ENCODE data around the gene MLLT3.
"Not testable (repeated sequence)": the region's sequence is repeated elsewhere in the genome, so short reads cannot be mapped to it uniquely, and the experiment has no call there.

- TF ChIP-seq, protein P1, sequence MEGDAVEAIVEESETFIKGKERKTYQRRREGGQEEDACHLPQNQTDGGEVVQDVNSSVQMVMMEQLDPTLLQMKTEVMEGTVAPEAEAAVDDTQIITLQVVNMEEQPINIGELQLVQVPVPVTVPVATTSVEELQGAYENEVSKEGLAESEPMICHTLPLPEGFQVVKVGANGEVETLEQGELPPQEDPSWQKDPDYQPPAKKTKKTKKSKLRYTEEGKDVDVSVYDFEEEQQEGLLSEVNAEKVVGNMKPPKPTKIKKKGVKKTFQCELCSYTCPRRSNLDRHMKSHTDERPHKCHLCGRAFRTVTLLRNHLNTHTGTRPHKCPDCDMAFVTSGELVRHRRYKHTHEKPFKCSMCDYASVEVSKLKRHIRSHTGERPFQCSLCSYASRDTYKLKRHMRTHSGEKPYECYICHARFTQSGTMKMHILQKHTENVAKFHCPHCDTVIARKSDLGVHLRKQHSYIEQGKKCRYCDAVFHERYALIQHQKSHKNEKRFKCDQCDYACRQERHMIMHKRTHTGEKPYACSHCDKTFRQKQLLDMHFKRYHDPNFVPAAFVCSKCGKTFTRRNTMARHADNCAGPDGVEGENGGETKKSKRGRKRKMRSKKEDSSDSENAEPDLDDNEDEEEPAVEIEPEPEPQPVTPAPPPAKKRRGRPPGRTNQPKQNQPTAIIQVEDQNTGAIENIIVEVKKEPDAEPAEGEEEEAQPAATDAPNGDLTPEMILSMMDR (IDR thresholded peaks at IDR 0.05), result not testable (repeated sequence)
- not testable (repeated sequence) for TF ChIP-seq SMAD4 (CRISPR knock-in tag; IDR thresholded peaks at IDR 0.05); SP1 (CRISPR knock-in tag; conservative IDR thresholded peaks at IDR 0.05); ESRRA (CRISPR knock-in tag; IDR thresholded peaks at IDR 0.05; ENCODE audit: borderline replicate concordance); ATF3 (CRISPR knock-in tag; conservative IDR thresholded peaks at IDR 0.05); NFATC4 (CRISPR knock-in tag; IDR thresholded peaks at IDR 0.05); NFYB (CRISPR knock-in tag; conservative IDR thresholded peaks at IDR 0.05; ENCODE audit: low read depth); CBFB (CRISPR knock-in tag; IDR thresholded peaks at IDR 0.05; ENCODE audit: low read depth)
- TF ChIP-seq, protein P2, sequence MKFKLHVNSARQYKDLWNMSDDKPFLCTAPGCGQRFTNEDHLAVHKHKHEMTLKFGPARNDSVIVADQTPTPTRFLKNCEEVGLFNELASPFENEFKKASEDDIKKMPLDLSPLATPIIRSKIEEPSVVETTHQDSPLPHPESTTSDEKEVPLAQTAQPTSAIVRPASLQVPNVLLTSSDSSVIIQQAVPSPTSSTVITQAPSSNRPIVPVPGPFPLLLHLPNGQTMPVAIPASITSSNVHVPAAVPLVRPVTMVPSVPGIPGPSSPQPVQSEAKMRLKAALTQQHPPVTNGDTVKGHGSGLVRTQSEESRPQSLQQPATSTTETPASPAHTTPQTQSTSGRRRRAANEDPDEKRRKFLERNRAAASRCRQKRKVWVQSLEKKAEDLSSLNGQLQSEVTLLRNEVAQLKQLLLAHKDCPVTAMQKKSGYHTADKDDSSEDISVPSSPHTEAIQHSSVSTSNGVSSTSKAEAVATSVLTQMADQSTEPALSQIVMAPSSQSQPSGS (CRISPR knock-in tag; IDR thresholded peaks at IDR 0.05; ENCODE audit: borderline replicate concordance, low read depth), result not testable (repeated sequence)
- TF ChIP-seq, protein P3, sequence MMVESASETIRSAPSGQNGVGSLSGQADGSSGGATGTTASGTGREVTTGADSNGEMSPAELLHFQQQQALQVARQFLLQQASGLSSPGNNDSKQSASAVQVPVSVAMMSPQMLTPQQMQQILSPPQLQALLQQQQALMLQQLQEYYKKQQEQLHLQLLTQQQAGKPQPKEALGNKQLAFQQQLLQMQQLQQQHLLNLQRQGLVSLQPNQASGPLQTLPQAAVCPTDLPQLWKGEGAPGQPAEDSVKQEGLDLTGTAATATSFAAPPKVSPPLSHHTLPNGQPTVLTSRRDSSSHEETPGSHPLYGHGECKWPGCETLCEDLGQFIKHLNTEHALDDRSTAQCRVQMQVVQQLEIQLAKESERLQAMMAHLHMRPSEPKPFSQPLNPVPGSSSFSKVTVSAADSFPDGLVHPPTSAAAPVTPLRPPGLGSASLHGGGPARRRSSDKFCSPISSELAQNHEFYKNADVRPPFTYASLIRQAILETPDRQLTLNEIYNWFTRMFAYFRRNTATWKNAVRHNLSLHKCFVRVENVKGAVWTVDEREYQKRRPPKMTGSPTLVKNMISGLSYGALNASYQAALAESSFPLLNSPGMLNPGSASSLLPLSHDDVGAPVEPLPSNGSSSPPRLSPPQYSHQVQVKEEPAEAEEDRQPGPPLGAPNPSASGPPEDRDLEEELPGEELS (CRISPR knock-in tag; IDR thresholded peaks at IDR 0.05), result not testable (repeated sequence)
These were observed 39.2 kb downstream of the MLLT3 start for GRCh38 chr9:20583088-20583487.
